ENCODE data around the gene GLT8D1. TPM values are rescaled to one million over a fixed set of nuclear protein-coding genes. Genes with fewer than 3 reads are reported as not detected.
A peak's percentile ranks its signal among the peaks of the same experiment; 100 is the strongest.
"Not testable (repeated sequence)": the region's sequence is repeated elsewhere in the genome, so short reads cannot be mapped to it uniquely, and the experiment has no call there.

Gene GLT8D1
- total and polyA plus RNA-seq, 9 donors: 63.7 to 101 (median 79.1) TPM

- Histone ChIP-seq H3K9me3 (replicated peaks; ENCODE audit: control insufficient read depth, low read depth, low read length) (no peaks in the 10 kb centered on the region), H3K4me3 (ENCODE audit: low read length) (no peak overlapping the region), H3K36me3 (ENCODE audit: control insufficient read depth, insufficient read depth, low read length) (peaks cover 32% of the 10 kb centered on the region), H3K27ac (ENCODE audit: low read length) (no peak overlapping the region), H3K27me3 (ENCODE audit: control insufficient read depth, insufficient read depth, low read length) (no peaks in the 10 kb centered on the region), H3K4me1 (ENCODE audit: control insufficient read depth, insufficient read depth, low read length) (no peaks in the 10 kb centered on the region)
- DNase-seq: no peak
- 94% methylated on average over 3 of the region's 10 CpGs for WGBS (ENCODE audit: insufficient coverage)
Measured at GRCh38 chr3:52733256-52733891, 27.8 kb upstream of the GLT8D1 start.

GRCh38 chr3:52731590-52731989 lies 26.0 kb upstream of the GLT8D1 start:
- no peak overlapping the region for H3K27ac ChIP-seq (ENCODE audit: low read length)
- H3K4me3 ChIP-seq (ENCODE audit: low read length): no peak overlapping the region
- peaks cover 28% of the 10 kb centered on the region for H3K36me3 ChIP-seq (ENCODE audit: control insufficient read depth, insufficient read depth, low read length)
- peaks cover 2% of the 10 kb centered on the region for H3K9me3 ChIP-seq (replicated peaks; ENCODE audit: control insufficient read depth, low read depth, low read length)
- no peaks in the 10 kb centered on the region for H3K27me3 ChIP-seq (ENCODE audit: control insufficient read depth, insufficient read depth, low read length)
- DNase-seq: no peak
- WGBS (ENCODE audit: insufficient coverage): 81% methylated on average over 7 of the region's 14 CpGs
- H3K4me1 ChIP-seq (ENCODE audit: control insufficient read depth, insufficient read depth, low read length): no peaks in the 10 kb centered on the region

- Histone ChIP-seq H3K4me3 (ENCODE audit: low read length) (no peak overlapping the region), H3K27ac (ENCODE audit: low read length) (no peak overlapping the region), H3K36me3 (ENCODE audit: control insufficient read depth, insufficient read depth, low read length) (peaks cover 26% of the 10 kb centered on the region), H3K27me3 (ENCODE audit: control insufficient read depth, insufficient read depth, low read length) (no peaks in the 10 kb centered on the region), H3K9me3 (replicated peaks; ENCODE audit: control insufficient read depth, low read depth, low read length) (peaks cover 2% of the 10 kb centered on the region), H3K4me1 (ENCODE audit: control insufficient read depth, insufficient read depth, low read length) (no peaks in the 10 kb centered on the region)
- no peak for DNase-seq
Measured at GRCh38 chr3:52730681-52731080, 25.1 kb upstream of the GLT8D1 start.

GRCh38 chr3:52728753-52729152 lies 23.2 kb upstream of the GLT8D1 start:
- H3K36me3 ChIP-seq (ENCODE audit: control insufficient read depth, insufficient read depth, low read length): peaks cover 23% of the 10 kb centered on the region
- not testable (repeated sequence) for H3K27ac ChIP-seq (ENCODE audit: low read length); H3K4me3 ChIP-seq (ENCODE audit: low read length); H3K4me1 ChIP-seq (ENCODE audit: control insufficient read depth, insufficient read depth, low read length); H3K27me3 ChIP-seq (ENCODE audit: control insufficient read depth, insufficient read depth, low read length); DNase-seq; H3K9me3 ChIP-seq (replicated peaks; ENCODE audit: control insufficient read depth, low read depth, low read length)
- WGBS (ENCODE audit: insufficient coverage): no CpG with 5 or more reads among the region's 3 CpGs

- no CpG with 5 or more reads among the region's 1 CpG for WGBS (ENCODE audit: insufficient coverage)
- no peak overlapping the region for H3K27ac ChIP-seq (ENCODE audit: low read length)
- H3K9me3 ChIP-seq (replicated peaks; ENCODE audit: control insufficient read depth, low read depth, low read length): peaks cover 2% of the 10 kb centered on the region
- H3K4me1 ChIP-seq (ENCODE audit: control insufficient read depth, insufficient read depth, low read length): no peaks in the 10 kb centered on the region
- no peak overlapping the region for H3K4me3 ChIP-seq (ENCODE audit: low read length)
- peaks cover 5% of the 10 kb centered on the region for H3K36me3 ChIP-seq (ENCODE audit: control insufficient read depth, insufficient read depth, low read length)
- no peaks in the 10 kb centered on the region for H3K27me3 ChIP-seq (ENCODE audit: control insufficient read depth, insufficient read depth, low read length)
- no peak for DNase-seq
Measured at GRCh38 chr3:52724511-52724910, 18.9 kb upstream of the GLT8D1 start.

- H3K36me3 ChIP-seq (ENCODE audit: control insufficient read depth, insufficient read depth, low read length): peaks cover 8% of the 10 kb centered on the region
- no peak overlapping the region for H3K4me3 ChIP-seq (ENCODE audit: low read length)
- H3K4me1 ChIP-seq (ENCODE audit: control insufficient read depth, insufficient read depth, low read length): no peaks in the 10 kb centered on the region
- no peaks in the 10 kb centered on the region for H3K27me3 ChIP-seq (ENCODE audit: control insufficient read depth, insufficient read depth, low read length)
- DNase-seq: no peak
- no CpG with 5 or more reads among the region's 5 CpGs for WGBS (ENCODE audit: insufficient coverage)
- peaks cover 2% of the 10 kb centered on the region for H3K9me3 ChIP-seq (replicated peaks; ENCODE audit: control insufficient read depth, low read depth, low read length)
- no peak overlapping the region for H3K27ac ChIP-seq (ENCODE audit: low read length)
Measured at GRCh38 chr3:52723935-52724334, 18.3 kb upstream of the GLT8D1 start.

GRCh38 chr3:52722491-52722890 lies 16.9 kb upstream of the GLT8D1 start:
- DNase-seq: no peak
- Histone ChIP-seq H3K27me3 (ENCODE audit: control insufficient read depth, insufficient read depth, low read length) (no peaks in the 10 kb centered on the region), H3K4me3 (ENCODE audit: low read length) (no peak overlapping the region), H3K9me3 (replicated peaks; ENCODE audit: control insufficient read depth, low read depth, low read length) (no peaks in the 10 kb centered on the region), H3K27ac (ENCODE audit: low read length) (no peak overlapping the region), H3K4me1 (ENCODE audit: control insufficient read depth, insufficient read depth, low read length) (no peaks in the 10 kb centered on the region), H3K36me3 (ENCODE audit: control insufficient read depth, insufficient read depth, low read length) (peaks cover 4% of the 10 kb centered on the region)
- WGBS (ENCODE audit: insufficient coverage): 95% methylated on average over 3 of the region's 7 CpGs

- Histone ChIP-seq H3K36me3 (ENCODE audit: control insufficient read depth, insufficient read depth, low read length) (peaks cover 4% of the 10 kb centered on the region), H3K27me3 (ENCODE audit: control insufficient read depth, insufficient read depth, low read length) (no peaks in the 10 kb centered on the region), H3K9me3 (replicated peaks; ENCODE audit: control insufficient read depth, low read depth, low read length) (no peaks in the 10 kb centered on the region), H3K4me1 (ENCODE audit: control insufficient read depth, insufficient read depth, low read length) (no peaks in the 10 kb centered on the region), H3K4me3 (ENCODE audit: low read length) (no peak overlapping the region), H3K27ac (ENCODE audit: low read length) (no peak overlapping the region)
- WGBS (ENCODE audit: insufficient coverage): 100% methylated on average over 1 of the region's 1 CpG
- no peak for DNase-seq
Measured at GRCh38 chr3:52721730-52722008, 16.1 kb upstream of the GLT8D1 start.

- no peak overlapping the region for H3K27ac ChIP-seq (ENCODE audit: low read length)
- H3K4me3 ChIP-seq (ENCODE audit: low read length): no peak overlapping the region
- H3K4me1 ChIP-seq (ENCODE audit: control insufficient read depth, insufficient read depth, low read length): no peaks in the 10 kb centered on the region
- no peaks in the 10 kb centered on the region for H3K9me3 ChIP-seq (replicated peaks; ENCODE audit: control insufficient read depth, low read depth, low read length)
- 87% methylated on average over 5 of the region's 6 CpGs for WGBS (ENCODE audit: insufficient coverage)
- DNase-seq: peak; percentile 62
- H3K27me3 ChIP-seq (ENCODE audit: control insufficient read depth, insufficient read depth, low read length): no peaks in the 10 kb centered on the region
- peaks cover 4% of the 10 kb centered on the region for H3K36me3 ChIP-seq (ENCODE audit: control insufficient read depth, insufficient read depth, low read length)
Measured at GRCh38 chr3:52721002-52721729, 15.6 kb upstream of the GLT8D1 start.

GRCh38 chr3:52719618-52720017 lies 14.0 kb upstream of the GLT8D1 start:
- no peak overlapping the region for H3K4me3 ChIP-seq (ENCODE audit: low read length)
- no peak for DNase-seq
- peaks cover 4% of the 10 kb centered on the region for H3K4me1 ChIP-seq (ENCODE audit: control insufficient read depth, insufficient read depth, low read length)
- H3K9me3 ChIP-seq (replicated peaks; ENCODE audit: control insufficient read depth, low read depth, low read length): no peaks in the 10 kb centered on the region
- H3K27me3 ChIP-seq (ENCODE audit: control insufficient read depth, insufficient read depth, low read length): no peaks in the 10 kb centered on the region
- H3K27ac ChIP-seq (ENCODE audit: low read length): no peak overlapping the region
- H3K36me3 ChIP-seq (ENCODE audit: control insufficient read depth, insufficient read depth, low read length): peaks cover 4% of the 10 kb centered on the region

Data from muscle of leg (tissue), 11 donors.